Measurements from ENCODE around the gene LDB1. TPM values are rescaled to one million over a fixed set of nuclear protein-coding genes. Genes with fewer than 3 reads are reported as not detected.

The LDB1 gene, protein sequence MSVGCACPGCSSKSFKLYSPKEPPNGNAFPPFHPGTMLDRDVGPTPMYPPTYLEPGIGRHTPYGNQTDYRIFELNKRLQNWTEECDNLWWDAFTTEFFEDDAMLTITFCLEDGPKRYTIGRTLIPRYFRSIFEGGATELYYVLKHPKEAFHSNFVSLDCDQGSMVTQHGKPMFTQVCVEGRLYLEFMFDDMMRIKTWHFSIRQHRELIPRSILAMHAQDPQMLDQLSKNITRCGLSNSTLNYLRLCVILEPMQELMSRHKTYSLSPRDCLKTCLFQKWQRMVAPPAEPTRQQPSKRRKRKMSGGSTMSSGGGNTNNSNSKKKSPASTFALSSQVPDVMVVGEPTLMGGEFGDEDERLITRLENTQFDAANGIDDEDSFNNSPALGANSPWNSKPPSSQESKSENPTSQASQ
- 100 to 1,000 TPM; 104 to 112 TPM for total RNA-seq
- 158 to 223 reads per million in 2 donors for total RNA-seq

DNA sequence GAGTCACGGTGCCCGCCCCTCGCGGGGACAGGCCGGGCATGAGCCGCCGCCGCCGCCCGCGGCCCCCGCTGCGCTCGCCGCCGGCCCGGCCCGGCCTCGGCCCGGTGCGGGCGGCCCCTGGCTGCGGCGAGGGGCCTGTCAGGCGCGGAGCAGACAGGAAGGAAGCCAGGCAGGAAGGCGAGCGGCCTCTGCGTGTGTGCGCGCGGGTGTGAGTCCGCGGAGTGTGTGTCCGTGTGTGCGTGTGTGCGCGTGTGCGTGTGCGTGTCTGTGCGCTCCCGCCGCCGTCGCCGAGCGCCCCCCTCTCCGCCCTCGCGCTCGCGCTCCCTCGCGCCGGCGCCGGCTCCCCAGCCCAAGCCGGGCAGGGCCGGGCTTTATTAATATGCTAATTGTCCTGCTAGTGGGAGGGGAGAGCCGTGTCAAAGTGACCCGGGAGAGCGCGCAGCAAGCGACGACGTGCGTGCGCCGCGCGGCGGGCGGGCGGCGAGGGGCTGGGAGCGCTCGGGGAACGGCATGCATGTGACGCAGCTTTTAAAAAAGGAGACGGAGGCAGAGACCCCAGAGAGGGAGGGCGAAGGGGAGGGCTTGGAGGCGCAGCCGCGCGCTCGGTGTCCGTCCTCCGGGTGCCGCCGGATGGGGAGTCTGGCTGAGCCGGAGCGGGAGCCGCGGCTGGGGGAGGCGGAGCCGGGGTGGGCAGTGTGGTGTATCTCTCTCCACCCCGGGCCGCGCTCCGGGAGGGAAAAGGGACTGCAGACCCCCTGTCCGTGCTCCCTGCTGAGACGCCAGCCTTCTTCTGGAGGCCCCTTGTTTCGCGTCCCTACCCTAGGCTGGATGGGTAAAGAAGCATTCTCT is at the start of gene LDB1:
TSS of gene LDB1 (minus strand) at position 227 of the 849 bp plus-strand sequence. CDS start 258 bp downstream, outside the sequence.
- H3K4me1 Mint-ChIP-seq, result peaks cover 51% of the 10 kb centered on the region
- ATAC-seq (peak; percentile 56), DNase-seq (peak; percentile 50 to 62 (median 54))
- peak within 1 kb of the TSS; percentile 94 for H3K4me3 Mint-ChIP-seq
- H3K27me3 Mint-ChIP-seq, result no peaks in the 10 kb centered on the region
- H3K36me3 Mint-ChIP-seq (ENCODE audit: low read depth), result no peaks in the 10 kb centered on the region
- H3K27ac Mint-ChIP-seq, result peak within 1 kb of the TSS; percentile 95
- no peaks in the 10 kb centered on the region for H3K9me3 ChIP-seq (ENCODE audit: control insufficient read depth, low read length, poor library complexity, severe bottlenecking)

DNA sequence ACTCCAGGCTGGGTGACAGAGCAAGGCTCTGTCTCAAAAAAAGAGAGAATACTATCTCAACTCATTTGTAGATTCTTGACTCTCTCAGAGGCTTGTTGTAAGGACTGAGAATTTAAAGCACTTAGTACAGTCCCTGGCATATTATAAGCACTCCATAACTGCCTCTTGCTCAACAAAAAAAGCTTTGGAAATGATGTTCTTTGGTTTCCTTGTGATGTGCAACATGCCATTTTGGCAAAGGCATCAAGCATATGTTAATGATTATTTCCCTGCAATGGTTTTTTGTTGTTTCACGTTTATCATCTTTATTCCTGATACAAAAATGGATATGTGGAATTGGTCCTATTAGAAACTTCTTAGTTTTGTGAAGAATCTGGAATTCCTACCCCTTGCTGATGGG is 47.7 kb upstream of the LDB1 start:
- H3K9me3 ChIP-seq (ENCODE audit: control insufficient read depth, low read length, poor library complexity, severe bottlenecking), result no peaks in the 10 kb centered on the region
- Mint-ChIP-seq H3K27me3 (no peaks in the 10 kb centered on the region), H3K4me3 (no peak overlapping the region), H3K4me1 (peaks cover 8% of the 10 kb centered on the region), H3K27ac (no peak overlapping the region), H3K36me3 (ENCODE audit: low read depth) (no peaks in the 10 kb centered on the region)
- ATAC-seq (no peak), DNase-seq (no peak)

- Mint-ChIP-seq H3K27ac (no peak overlapping the region), H3K4me1 (peaks cover 2% of the 10 kb centered on the region), H3K4me3 (no peak overlapping the region), H3K36me3 (ENCODE audit: low read depth) (peaks cover 6% of the 10 kb centered on the region), H3K27me3 (no peaks in the 10 kb centered on the region)
- DNase-seq (no peak), ATAC-seq (no peak)
- no peaks in the 10 kb centered on the region for H3K9me3 ChIP-seq (ENCODE audit: control insufficient read depth, low read length, poor library complexity, severe bottlenecking)
These were observed 43.3 kb upstream of the LDB1 start for GRCh38 chr10:102163342-102163989.

DNA sequence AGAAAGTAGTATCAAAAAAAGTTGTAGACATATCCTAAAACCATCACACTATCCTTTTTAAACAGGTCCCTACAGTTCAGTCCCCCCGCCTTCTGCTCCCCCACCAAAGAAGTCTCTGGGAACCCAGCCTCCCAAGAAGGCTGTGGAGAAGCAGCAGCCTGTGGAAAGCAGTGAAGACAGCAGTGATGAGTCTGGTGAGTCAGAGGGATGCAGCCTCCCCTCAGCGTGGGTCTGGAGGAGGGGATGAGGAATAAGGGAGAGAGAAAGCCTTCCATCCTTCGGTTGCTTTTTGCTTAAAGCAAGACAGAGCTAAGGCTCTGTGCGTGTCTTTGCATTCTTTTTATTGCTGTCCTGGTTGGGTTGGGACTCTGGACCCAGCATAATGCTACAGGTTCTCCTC is 39.7 kb upstream of the LDB1 start:
- no peaks in the 10 kb centered on the region for H3K27me3 Mint-ChIP-seq
- ATAC-seq, result no peak

GRCh38 chr10:102159051-102159597 is 39.0 kb upstream of the LDB1 start:
- DNase-seq (no peak), ATAC-seq (no peak)
- no peaks in the 10 kb centered on the region for H3K9me3 ChIP-seq (ENCODE audit: control insufficient read depth, low read length, poor library complexity, severe bottlenecking)
- H3K36me3 Mint-ChIP-seq (ENCODE audit: low read depth), result peaks cover 6% of the 10 kb centered on the region
- no peaks in the 10 kb centered on the region for H3K27me3 Mint-ChIP-seq
- peaks cover 13% of the 10 kb centered on the region for H3K4me1 Mint-ChIP-seq
- H3K27ac Mint-ChIP-seq, result no peak overlapping the region
- H3K4me3 Mint-ChIP-seq, result no peak overlapping the region

More for the DNA sequence above, 39.7 kb upstream of the LDB1 start:
- Mint-ChIP-seq H3K4me3 (no peak overlapping the region), H3K36me3 (ENCODE audit: low read depth) (peaks cover 6% of the 10 kb centered on the region), H3K27ac (no peak overlapping the region), H3K4me1 (peaks cover 7% of the 10 kb centered on the region)
- DNase-seq, result no peak
- H3K9me3 ChIP-seq (ENCODE audit: control insufficient read depth, low read length, poor library complexity, severe bottlenecking), result no peaks in the 10 kb centered on the region

- Mint-ChIP-seq H3K4me1 (peaks cover 24% of the 10 kb centered on the region), H3K4me3 (no peak overlapping the region), H3K36me3 (ENCODE audit: low read depth) (peaks cover 6% of the 10 kb centered on the region), H3K27me3 (no peaks in the 10 kb centered on the region), H3K27ac (peak overlapping the region; percentile 86)
- DNase-seq (no peak), ATAC-seq (no peak)
- no peaks in the 10 kb centered on the region for H3K9me3 ChIP-seq (ENCODE audit: control insufficient read depth, low read length, poor library complexity, severe bottlenecking)
These were observed 37.1 kb upstream of the LDB1 start for GRCh38 chr10:102157224-102157623.

DNA sequence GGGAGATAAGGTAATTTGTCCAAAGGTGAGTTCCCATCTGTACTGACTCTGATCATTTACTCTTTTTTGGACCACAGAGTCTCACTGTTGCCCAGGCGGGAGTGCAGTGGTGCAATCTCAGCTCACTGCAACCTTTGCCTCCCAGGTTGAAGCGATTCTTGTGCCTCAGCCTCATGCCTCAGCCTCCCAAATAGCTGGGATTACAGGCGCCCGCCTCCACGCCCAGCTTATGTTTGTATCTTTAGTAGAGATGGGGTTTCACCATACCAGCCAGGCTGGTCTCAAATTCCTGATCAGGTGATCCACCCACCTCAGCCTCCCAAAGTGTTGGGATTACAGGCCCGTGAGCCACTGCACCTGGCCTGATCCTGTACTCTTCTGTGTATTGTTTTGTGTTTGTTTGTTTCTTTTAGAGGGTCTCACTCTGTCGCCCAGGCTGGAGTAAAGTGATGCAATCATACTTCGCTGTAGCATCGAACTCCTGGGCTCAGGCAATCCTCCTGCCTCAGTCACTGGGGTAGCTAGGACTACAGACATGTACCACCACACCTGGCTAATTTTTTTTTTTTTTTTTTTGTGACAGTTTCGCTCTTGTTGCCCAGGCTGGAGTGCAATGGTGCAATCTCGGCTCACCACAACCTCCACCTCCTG is 34.4 kb upstream of the LDB1 start:
- peaks cover 36% of the 10 kb centered on the region for H3K4me1 Mint-ChIP-seq
- H3K9me3 ChIP-seq (ENCODE audit: control insufficient read depth, low read length, poor library complexity, severe bottlenecking), result no peaks in the 10 kb centered on the region
- no peak overlapping the region for H3K27ac Mint-ChIP-seq
- no peak for DNase-seq
- no peaks in the 10 kb centered on the region for H3K36me3 Mint-ChIP-seq (ENCODE audit: low read depth)
- H3K4me3 Mint-ChIP-seq, result peak overlapping the region; percentile 19
- ATAC-seq, result no peak
- H3K27me3 Mint-ChIP-seq, result no peaks in the 10 kb centered on the region

DNA sequence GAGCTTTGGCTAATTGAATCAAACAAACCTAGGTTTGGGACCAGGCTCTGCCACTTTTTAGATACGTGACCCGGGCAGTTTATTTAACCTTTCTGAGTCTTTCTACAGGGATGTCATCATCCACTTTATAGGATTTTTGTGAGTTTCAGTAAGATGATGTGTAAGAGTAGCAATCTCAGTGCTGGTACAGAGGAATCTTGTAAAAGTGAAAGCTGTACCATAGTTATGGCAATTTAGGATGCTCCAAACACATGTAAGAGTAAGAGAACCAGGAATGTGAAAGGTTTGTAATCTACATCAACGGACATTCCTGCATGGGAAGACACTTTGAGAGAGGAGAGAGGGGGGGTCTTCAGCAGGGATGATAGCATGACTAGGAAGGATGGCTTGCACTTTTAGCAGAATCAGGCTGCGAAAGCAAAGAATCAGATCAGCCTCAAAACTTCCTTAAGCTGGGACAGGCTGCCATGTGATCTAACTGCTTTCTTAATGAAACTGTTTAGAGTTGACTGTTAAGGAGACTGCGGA is 33.0 kb upstream of the LDB1 start:
- H3K4me3 Mint-ChIP-seq, result peak overlapping the region; percentile 95
- H3K4me1 Mint-ChIP-seq, result peaks cover 36% of the 10 kb centered on the region
- H3K36me3 Mint-ChIP-seq (ENCODE audit: low read depth), result peaks cover 4% of the 10 kb centered on the region
- H3K27me3 Mint-ChIP-seq, result no peaks in the 10 kb centered on the region
- no peak for ATAC-seq
- no peak for DNase-seq
- peak overlapping the region; percentile 98 for H3K27ac Mint-ChIP-seq
- no peaks in the 10 kb centered on the region for H3K9me3 ChIP-seq (ENCODE audit: control insufficient read depth, low read length, poor library complexity, severe bottlenecking)

DNA sequence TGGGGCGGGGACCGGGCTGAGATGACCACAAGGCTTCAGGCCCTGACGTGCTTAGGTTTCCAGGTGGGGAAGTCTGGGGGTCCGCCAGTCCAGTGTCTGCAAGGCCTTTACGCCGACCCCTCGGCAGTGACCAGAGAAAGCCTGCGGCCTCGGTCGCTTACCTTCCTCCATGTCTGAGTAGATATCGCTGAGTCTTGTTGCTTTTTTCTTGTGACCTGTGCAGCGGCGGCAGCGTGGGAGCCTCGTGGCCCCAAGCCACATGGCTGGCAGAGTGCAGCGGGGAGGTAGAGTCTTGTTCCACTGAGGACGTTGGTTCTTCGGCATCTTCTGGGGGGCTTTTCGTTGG is 32.4 kb upstream of the LDB1 start:
- H3K27me3 Mint-ChIP-seq, result no peaks in the 10 kb centered on the region
- no peaks in the 10 kb centered on the region for H3K9me3 ChIP-seq (ENCODE audit: control insufficient read depth, low read length, poor library complexity, severe bottlenecking)
- peak overlapping the region; percentile 98 for H3K27ac Mint-ChIP-seq
- H3K4me3 Mint-ChIP-seq, result peak overlapping the region; percentile 95
- ATAC-seq, result peak; percentile 21
- H3K4me1 Mint-ChIP-seq, result peaks cover 38% of the 10 kb centered on the region
- peaks cover 4% of the 10 kb centered on the region for H3K36me3 Mint-ChIP-seq (ENCODE audit: low read depth)
- DNase-seq, result no peak

DNA sequence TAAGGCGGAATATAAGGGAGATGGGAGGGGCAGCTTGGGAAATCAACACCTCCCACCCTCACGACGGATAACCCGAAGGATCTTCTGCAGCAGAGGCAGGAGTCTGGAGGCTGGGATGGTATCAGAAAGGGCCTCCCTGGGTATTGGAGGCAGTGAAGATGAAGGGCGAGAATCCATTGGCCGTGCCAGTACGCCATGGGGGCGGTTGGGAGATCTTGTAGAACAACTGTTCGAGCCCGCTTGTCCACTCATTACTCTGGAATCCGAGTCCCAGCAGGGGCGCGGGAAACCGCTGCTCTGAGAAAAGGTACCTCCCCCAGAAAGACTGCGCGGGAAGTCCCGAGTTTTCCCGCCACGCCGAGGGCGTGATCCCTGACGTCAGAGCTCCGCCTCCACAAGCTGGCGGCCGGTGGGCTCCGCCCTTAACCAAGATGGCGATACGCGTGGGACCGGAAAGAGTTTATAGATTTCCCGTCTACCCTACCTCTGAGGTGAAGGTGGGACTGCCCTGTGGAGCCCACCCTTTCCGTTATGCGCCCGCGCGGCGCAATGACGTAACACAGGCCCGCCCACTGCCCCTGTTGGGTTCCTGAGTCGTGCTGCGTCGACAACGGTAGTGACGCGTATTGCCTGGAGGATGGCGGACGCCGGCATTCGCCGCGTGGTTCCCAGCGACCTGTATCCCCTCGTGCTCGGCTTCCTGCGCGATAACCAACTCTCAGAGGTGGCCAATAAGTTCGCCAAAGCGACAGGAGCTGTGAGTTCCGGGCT is 31.8 kb upstream of the LDB1 start, which contains the start of gene NOLC1:
TSS of gene NOLC1 (plus strand) at position 616 of the 771 bp plus-strand sequence. CDS start at position 638, 22 bp downstream.
- peak within 1 kb of the TSS; percentile 95 for H3K4me3 Mint-ChIP-seq
- no peaks in the 10 kb centered on the region for H3K27me3 Mint-ChIP-seq
- peak; percentile 95 to 99 (median 99) for DNase-seq
- H3K27ac Mint-ChIP-seq, result peak within 1 kb of the TSS; percentile 98
- no peaks in the 10 kb centered on the region for H3K9me3 ChIP-seq (ENCODE audit: control insufficient read depth, low read length, poor library complexity, severe bottlenecking)
- peaks cover 39% of the 10 kb centered on the region for H3K4me1 Mint-ChIP-seq
- peak; percentile 95 for ATAC-seq
- peaks cover 7% of the 10 kb centered on the region for H3K36me3 Mint-ChIP-seq (ENCODE audit: low read depth)

DNA sequence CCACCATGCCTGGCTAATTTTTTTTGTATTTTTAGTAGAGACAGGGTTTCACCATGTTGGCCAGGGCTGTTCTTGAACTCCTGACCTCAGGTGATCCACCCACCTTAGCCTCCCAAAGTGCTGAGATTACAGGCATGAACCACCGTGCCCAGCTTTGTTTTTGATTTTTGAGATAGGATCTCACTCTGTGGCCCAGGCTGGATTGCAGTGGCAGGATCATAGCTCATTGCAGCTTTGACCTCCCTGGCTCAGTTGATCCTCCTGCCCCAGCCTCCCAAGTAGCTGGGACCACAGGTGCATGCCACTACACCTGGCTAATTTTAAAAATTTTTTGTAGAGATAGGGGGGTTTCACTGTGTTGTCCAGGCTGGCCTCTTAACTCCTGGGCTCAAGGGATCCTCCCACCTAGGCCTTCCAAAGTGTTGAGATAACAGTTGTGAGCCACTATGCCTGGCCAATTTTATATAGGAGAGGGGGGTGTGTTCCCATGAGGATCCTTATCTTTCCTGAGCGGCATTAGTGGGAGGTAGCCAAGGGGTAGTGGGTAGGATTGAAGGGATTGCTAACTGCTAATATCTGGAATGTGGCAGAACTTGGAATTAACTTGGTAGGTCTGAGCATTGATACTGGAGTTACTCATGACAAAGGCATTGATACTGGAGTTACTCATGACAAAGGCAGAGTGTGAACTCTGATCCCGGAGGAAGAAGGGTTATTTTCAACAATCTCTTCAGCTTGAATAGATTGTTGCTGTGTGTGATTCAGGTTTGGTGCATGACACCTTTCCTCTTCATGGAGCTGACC is 31.0 kb upstream of the LDB1 start:
- peak overlapping the region; percentile 98 for H3K27ac Mint-ChIP-seq
- H3K27me3 Mint-ChIP-seq, result no peaks in the 10 kb centered on the region
- H3K4me1 Mint-ChIP-seq, result peaks cover 39% of the 10 kb centered on the region
- ATAC-seq, result no peak
- H3K4me3 Mint-ChIP-seq, result peak overlapping the region; percentile 95
- H3K36me3 Mint-ChIP-seq (ENCODE audit: low read depth), result peaks cover 8% of the 10 kb centered on the region
- no peak for DNase-seq
- no peaks in the 10 kb centered on the region for H3K9me3 ChIP-seq (ENCODE audit: control insufficient read depth, low read length, poor library complexity, severe bottlenecking)

All from T-helper 17 cell (primary cell).